LNCaP clone FGC (cell line): Measurements from ENCODE around the gene PRTG.
"Not testable (repeated sequence)": the region's sequence is repeated elsewhere in the genome, so short reads cannot be mapped to it uniquely, and the experiment has no call there.

Experiments
- DNase-seq: peaks from one replicate; pipeline ENCODE4 v3.0.0-alpha.2; 2011; ENCODE audit warnings: low read depth
- H3K4me3 ChIP-seq: 2 replicates; pipeline ENCODE4 v1.5.1; 2011; ENCODE audit warnings: mild to moderate bottlenecking, low read depth, low read length, control low read depth
- TF ChIP-seq, protein P1 (sequence below): IDR thresholded peaks from 2 replicates; pipeline ENCODE4 v1.5.1; 2012; ENCODE audit warnings: mild to moderate bottlenecking; ENCODE audit not compliant: control insufficient read depth, insufficient read depth; ENCODE audit errors: extremely low read depth

PRTG gene, protein sequence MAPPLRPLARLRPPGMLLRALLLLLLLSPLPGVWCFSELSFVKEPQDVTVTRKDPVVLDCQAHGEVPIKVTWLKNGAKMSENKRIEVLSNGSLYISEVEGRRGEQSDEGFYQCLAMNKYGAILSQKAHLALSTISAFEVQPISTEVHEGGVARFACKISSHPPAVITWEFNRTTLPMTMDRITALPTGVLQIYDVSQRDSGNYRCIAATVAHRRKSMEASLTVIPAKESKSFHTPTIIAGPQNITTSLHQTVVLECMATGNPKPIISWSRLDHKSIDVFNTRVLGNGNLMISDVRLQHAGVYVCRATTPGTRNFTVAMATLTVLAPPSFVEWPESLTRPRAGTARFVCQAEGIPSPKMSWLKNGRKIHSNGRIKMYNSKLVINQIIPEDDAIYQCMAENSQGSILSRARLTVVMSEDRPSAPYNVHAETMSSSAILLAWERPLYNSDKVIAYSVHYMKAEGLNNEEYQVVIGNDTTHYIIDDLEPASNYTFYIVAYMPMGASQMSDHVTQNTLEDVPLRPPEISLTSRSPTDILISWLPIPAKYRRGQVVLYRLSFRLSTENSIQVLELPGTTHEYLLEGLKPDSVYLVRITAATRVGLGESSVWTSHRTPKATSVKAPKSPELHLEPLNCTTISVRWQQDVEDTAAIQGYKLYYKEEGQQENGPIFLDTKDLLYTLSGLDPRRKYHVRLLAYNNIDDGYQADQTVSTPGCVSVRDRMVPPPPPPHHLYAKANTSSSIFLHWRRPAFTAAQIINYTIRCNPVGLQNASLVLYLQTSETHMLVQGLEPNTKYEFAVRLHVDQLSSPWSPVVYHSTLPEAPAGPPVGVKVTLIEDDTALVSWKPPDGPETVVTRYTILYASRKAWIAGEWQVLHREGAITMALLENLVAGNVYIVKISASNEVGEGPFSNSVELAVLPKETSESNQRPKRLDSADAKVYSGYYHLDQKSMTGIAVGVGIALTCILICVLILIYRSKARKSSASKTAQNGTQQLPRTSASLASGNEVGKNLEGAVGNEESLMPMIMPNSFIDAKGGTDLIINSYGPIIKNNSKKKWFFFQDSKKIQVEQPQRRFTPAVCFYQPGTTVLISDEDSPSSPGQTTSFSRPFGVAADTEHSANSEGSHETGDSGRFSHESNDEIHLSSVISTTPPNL

DNA sequence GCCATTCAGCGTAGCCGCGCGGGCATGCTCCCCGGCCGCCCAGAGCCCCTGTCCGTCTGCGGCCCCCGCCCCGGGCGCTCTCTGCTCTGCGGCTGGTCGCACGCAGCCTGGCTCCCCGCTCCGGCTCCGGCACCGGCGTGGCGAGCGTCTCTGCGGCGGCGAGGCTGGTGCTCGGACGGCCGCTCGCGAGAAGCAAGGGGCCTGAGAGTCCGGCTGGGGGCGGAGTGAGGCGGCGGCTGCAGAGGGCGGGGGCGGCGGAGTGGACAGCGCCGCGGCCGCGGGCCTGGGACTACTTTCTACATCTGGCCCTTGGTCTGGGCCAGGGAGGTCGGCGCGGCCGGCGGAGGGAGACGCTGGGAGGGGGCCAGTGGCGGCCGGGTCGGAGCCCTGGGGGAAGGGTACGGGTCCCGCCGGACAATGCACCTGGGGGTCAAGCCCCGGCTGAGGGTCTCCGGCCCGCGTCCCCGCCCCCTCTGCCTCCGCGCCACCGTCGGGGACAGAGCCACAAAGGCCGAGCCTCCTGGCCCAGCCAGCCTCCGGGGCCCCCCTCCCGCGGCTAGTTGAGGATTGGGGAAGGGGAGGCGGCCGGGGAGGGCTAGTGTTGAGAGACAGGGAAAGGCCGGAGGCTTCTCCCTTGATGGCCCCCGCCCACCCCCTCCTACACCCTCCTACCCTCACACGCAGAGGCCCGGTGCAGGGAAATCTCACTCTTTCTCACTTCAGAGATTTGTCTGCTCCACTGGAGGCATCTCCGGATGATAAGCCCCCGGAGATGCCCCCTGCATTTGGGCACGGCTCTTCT lies at the start of gene PRTG:
Gene PRTG, minus strand, starts transcription at position 226 of the 802 bp plus-strand sequence. Its CDS starts 221 bp downstream, at position 5.
- DNase-seq: peak; percentile 23
- H3K4me3 ChIP-seq: peak within 1 kb of the TSS; percentile 60
- TF ChIP-seq, protein P1, sequence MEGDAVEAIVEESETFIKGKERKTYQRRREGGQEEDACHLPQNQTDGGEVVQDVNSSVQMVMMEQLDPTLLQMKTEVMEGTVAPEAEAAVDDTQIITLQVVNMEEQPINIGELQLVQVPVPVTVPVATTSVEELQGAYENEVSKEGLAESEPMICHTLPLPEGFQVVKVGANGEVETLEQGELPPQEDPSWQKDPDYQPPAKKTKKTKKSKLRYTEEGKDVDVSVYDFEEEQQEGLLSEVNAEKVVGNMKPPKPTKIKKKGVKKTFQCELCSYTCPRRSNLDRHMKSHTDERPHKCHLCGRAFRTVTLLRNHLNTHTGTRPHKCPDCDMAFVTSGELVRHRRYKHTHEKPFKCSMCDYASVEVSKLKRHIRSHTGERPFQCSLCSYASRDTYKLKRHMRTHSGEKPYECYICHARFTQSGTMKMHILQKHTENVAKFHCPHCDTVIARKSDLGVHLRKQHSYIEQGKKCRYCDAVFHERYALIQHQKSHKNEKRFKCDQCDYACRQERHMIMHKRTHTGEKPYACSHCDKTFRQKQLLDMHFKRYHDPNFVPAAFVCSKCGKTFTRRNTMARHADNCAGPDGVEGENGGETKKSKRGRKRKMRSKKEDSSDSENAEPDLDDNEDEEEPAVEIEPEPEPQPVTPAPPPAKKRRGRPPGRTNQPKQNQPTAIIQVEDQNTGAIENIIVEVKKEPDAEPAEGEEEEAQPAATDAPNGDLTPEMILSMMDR: no peak; the same call in 1 of the 2 replicates

DNA sequence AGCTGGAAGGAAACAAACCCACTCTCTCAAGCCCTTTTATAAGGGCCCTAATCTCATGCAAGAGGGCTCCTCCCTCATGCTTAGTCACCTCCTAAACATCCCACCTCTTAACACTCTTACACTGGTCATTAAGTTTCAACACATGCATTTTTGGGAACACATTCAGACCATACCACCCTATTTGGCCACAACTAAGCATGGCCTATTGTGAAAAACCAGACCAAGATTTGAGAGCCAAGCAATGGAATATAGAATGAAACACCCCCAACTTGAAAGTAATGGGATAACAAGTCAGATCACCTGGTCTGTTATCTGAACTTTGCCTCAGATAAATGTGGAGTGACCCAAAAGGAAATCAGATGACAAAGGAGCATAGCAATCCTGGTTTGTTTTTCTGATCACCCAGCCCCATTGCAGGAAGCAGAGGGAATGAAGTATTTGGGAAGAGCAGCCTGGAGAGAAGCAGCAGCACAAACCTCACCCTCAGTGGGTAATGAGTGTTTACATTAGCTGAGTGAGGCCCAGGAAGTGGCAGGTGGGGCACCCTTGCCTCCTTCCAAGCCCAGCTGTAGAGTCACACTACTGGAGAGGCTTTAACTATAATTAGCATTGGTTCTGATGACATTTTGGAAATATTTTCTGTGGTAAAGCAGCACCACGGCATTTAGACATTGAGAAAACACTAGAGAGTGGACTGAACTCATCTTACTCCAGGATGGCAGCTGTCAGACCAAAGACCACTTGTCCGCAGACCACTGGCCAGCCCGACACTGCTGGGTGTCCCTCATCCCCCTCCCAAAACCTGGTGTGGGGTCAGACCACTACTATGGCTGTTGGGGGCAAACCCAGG lies 48.8 kb upstream of the PRTG start:
- DNase-seq: no peak
- TF ChIP-seq, protein P1: no peak
- H3K4me3 ChIP-seq: no peak overlapping the region

DNA sequence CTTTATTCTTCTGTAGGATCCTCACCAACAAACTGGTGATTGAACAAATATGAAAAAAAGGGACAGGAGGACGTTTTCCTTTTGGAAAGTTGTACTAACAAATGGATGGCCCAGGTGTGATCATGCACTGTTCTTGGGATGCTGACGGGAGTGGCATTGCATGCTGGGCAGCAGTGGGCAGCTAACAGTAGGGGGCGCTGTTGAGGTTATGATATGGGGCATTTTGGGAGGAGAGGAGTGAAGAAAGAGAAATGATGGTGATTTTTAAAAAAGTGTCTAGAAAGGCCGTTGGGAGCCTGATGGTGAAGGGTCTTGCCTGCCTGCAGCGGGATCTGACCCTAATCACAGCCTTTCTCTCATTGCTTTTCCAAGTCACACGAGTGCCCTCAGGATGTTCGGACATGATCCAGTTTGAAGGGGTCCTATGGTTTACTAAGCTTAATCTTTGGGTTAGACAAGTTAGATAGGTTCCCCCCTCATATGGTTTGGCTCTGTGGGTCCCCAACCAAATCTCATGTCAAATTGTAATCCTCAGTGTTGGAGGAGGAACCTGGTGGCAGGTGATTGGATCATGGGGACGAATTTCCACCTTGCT lies 46.2 kb upstream of the PRTG start:
- DNase-seq: no peak
- TF ChIP-seq, protein P1: peak; percentile 80
- no peak overlapping the region for H3K4me3 ChIP-seq

DNA sequence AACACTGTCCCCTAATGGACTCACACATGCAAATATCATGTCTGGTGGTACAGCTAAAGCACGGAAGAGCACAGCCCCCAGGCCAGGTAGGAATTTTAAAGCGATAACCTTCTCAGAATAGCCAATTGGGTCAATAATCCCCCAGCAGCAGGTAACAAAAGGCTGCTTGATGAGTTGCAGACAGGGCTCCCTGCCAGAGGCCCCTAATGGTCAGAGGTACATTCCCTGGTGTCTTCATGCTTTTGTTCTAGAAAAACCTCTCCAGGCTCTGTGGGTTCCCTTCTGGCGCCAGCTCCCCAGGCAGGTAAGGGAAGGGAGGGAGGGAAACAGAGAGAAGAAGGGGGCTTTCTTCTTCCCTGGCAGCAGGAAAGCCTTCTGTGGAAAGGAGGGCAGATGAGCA lies 43.4 kb upstream of the PRTG start:
- no peak overlapping the region for H3K4me3 ChIP-seq
- TF ChIP-seq, protein P1: no peak
- DNase-seq: no peak

DNA sequence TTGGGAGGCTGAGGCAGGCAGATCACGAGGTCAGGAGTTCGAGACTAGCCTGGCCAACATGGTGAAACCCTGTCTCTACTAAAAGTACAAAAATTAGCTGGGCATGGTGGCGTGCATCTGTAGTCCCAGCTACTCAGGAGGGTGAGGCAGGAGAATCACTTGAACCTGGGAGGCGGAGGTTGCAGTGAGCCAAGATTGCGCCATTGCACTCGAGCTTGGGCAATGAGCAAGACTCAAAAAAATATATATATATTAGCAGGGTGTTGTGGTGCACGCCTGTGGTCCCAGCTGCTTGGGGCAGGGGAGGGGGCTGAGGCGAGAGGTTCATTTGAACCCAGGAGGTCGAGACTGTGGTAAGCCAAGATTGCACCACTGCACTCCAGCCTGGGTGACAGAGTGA lies 42.6 kb upstream of the PRTG start:
- not testable (repeated sequence) for H3K4me3 ChIP-seq, DNase-seq

DNA sequence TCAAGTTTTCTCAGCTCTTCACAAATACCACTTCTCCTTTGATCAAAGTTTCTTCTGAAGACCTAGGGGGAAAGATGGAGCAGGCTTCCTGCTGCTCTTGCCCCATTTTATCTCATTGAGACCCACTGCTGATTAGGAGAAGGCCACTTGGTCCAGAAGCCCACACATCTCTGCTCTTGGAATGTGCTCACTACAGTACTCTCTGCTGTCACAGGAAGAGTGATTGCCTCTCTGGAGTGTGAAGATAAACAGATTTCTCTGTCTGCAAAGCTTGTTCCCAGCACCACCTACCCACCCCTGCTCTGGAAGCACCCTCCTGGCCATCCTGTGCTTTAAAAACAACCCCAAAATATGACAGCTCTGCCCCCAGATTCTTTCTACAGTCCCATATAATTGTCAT lies 41.3 kb upstream of the PRTG start:
- no peak for DNase-seq
- TF ChIP-seq, protein P1: no peak
- H3K4me3 ChIP-seq: no peak overlapping the region
